ENCODE results near the gene IRF2BP1.
A peak's percentile ranks its signal among the peaks of the same experiment; 100 is the strongest.

Gene IRF2BP1

GRCh38 chr19:45852145-45852750 is 33.7 kb downstream of the IRF2BP1 start:
- peaks cover 68% of the 10 kb centered on the region for H3K36me3 Mint-ChIP-seq (ENCODE audit: low read depth)
- no peaks in the 10 kb centered on the region for H3K27me3 Mint-ChIP-seq (ENCODE audit: low read depth, poor library complexity)
- H3K4me3 Mint-ChIP-seq = no peak overlapping the region
- peaks cover 14% of the 10 kb centered on the region for H3K4me1 Mint-ChIP-seq
- no peaks in the 10 kb centered on the region for H3K9me3 Mint-ChIP-seq
- peak overlapping the region; percentile 18 for H3K27ac Mint-ChIP-seq
- no peak for TF ChIP-seq CTCF (IDR thresholded peaks at IDR 0.05)
- DNase-seq = no peak

- H3K36me3 Mint-ChIP-seq (ENCODE audit: low read depth) = peaks cover 77% of the 10 kb centered on the region
- no peaks in the 10 kb centered on the region for H3K27me3 Mint-ChIP-seq (ENCODE audit: low read depth, poor library complexity)
- no peak for DNase-seq
- TF ChIP-seq CTCF (IDR thresholded peaks at IDR 0.05) = peak; percentile 13
- peaks cover 15% of the 10 kb centered on the region for H3K4me1 Mint-ChIP-seq
- no peak overlapping the region for H3K27ac Mint-ChIP-seq
- H3K4me3 Mint-ChIP-seq = no peak overlapping the region
- H3K9me3 Mint-ChIP-seq = no peaks in the 10 kb centered on the region
These were observed 37.0 kb downstream of the IRF2BP1 start for GRCh38 chr19:45848922-45849321.

- H3K36me3 Mint-ChIP-seq (ENCODE audit: low read depth) = peaks cover 78% of the 10 kb centered on the region
These were observed 38.3 kb downstream of the IRF2BP1 start for GRCh38 chr19:45847663-45848062.

GRCh38 chr19:45842198-45842597 is 43.7 kb downstream of the IRF2BP1 start:
- Mint-ChIP-seq H3K9me3 (peaks cover 4% of the 10 kb centered on the region), H3K4me3 (no peak overlapping the region), H3K4me1 (peaks cover under 1% of the 10 kb centered on the region), H3K27me3 (ENCODE audit: low read depth, poor library complexity) (peaks cover 3% of the 10 kb centered on the region), H3K36me3 (ENCODE audit: low read depth) (peaks cover 90% of the 10 kb centered on the region), H3K27ac (no peak overlapping the region)
- TF ChIP-seq CTCF (IDR thresholded peaks at IDR 0.05) = no peak
- no peak for DNase-seq

More at GRCh38 chr19:45847663-45848062, 38.3 kb downstream of the IRF2BP1 start:
- no peak for TF ChIP-seq CTCF (IDR thresholded peaks at IDR 0.05)
- DNase-seq = no peak
- no peaks in the 10 kb centered on the region for H3K9me3 Mint-ChIP-seq
- H3K4me1 Mint-ChIP-seq = peaks cover 15% of the 10 kb centered on the region
- H3K4me3 Mint-ChIP-seq = no peak overlapping the region
- peak overlapping the region; percentile 61 for H3K27ac Mint-ChIP-seq
- H3K27me3 Mint-ChIP-seq (ENCODE audit: low read depth, poor library complexity) = no peaks in the 10 kb centered on the region

GRCh38 chr19:45834970-45835369 is 51.0 kb downstream of the IRF2BP1 start:
- H3K4me1 Mint-ChIP-seq = no peaks in the 10 kb centered on the region
- H3K9me3 Mint-ChIP-seq = peaks cover 7% of the 10 kb centered on the region
- peak overlapping the region; percentile 93 for H3K27ac Mint-ChIP-seq
- no peak for TF ChIP-seq CTCF (IDR thresholded peaks at IDR 0.05)
- peaks cover 5% of the 10 kb centered on the region for H3K27me3 Mint-ChIP-seq (ENCODE audit: low read depth, poor library complexity)
- no peak overlapping the region for H3K4me3 Mint-ChIP-seq
- H3K36me3 Mint-ChIP-seq (ENCODE audit: low read depth) = peaks cover 81% of the 10 kb centered on the region
- DNase-seq = no peak

Data from nephron progenitor cell (in vitro differentiated cells).